Measurements from ENCODE around the gene PIK3CG.

PIK3CG gene

GRCh38 chr7:106819546-106819945 is 45.5 kb upstream of the PIK3CG start:
- H3K9ac ChIP-seq (ENCODE audit: low read length): no peak overlapping the region
- H3K9me3 ChIP-seq (ENCODE audit: low read length): no peaks in the 10 kb centered on the region
- no peaks in the 10 kb centered on the region for H3K36me3 ChIP-seq (ENCODE audit: insufficient read depth, low read length)
- no peaks in the 10 kb centered on the region; the same call in 1 of the 2 replicates for H3K27me3 ChIP-seq (ENCODE audit: insufficient read depth, low read length)
- H3K79me2 ChIP-seq (ENCODE audit: insufficient read depth, low read length): no peaks in the 10 kb centered on the region
- H3K9me2 ChIP-seq (ENCODE audit: low read depth, low read length): no peaks in the 10 kb centered on the region
- no peaks in the 10 kb centered on the region for H3F3A ChIP-seq (ENCODE audit: insufficient read depth, low read length)
- H2AFZ ChIP-seq (ENCODE audit: low read length): no peak overlapping the region
- no peak overlapping the region for H3K27ac ChIP-seq (ENCODE audit: low read depth, low read length, poor library complexity, severe bottlenecking)
- no peak overlapping the region for H3K4me2 ChIP-seq (ENCODE audit: low read length)
- no peak for TF ChIP-seq EZH2 (IDR thresholded peaks at IDR 0.05; ENCODE audit: borderline replicate concordance, low read length)
- no peak for TF ChIP-seq CTCF (IDR thresholded peaks at IDR 0.05; ENCODE audit: low read length)
- H4K20me1 ChIP-seq (ENCODE audit: insufficient read depth, low read length): no peaks in the 10 kb centered on the region
- H3K4me3 ChIP-seq (ENCODE audit: low read depth, low read length, poor library complexity, severe bottlenecking): no peak overlapping the region
- H3K4me1 ChIP-seq (ENCODE audit: insufficient read depth, low read length, severe bottlenecking): no peaks in the 10 kb centered on the region

GRCh38 chr7:106820321-106821217 is 44.5 kb upstream of the PIK3CG start:
- no peak overlapping the region for H3K27ac ChIP-seq (ENCODE audit: low read depth, low read length, poor library complexity, severe bottlenecking)
- no peak overlapping the region for H2AFZ ChIP-seq (ENCODE audit: low read length)
- no peaks in the 10 kb centered on the region for H3K9me2 ChIP-seq (ENCODE audit: low read depth, low read length)
- TF ChIP-seq EZH2 (IDR thresholded peaks at IDR 0.05; ENCODE audit: borderline replicate concordance, low read length) (no peak), CTCF (IDR thresholded peaks at IDR 0.05; ENCODE audit: low read length) (no peak)
- H3K9me3 ChIP-seq (ENCODE audit: low read length): no peaks in the 10 kb centered on the region
- H3K4me1 ChIP-seq (ENCODE audit: insufficient read depth, low read length, severe bottlenecking): no peaks in the 10 kb centered on the region
- H3K9ac ChIP-seq (ENCODE audit: low read length): no peak overlapping the region
- H3K36me3 ChIP-seq (ENCODE audit: insufficient read depth, low read length): no peaks in the 10 kb centered on the region
- no peaks in the 10 kb centered on the region for H3F3A ChIP-seq (ENCODE audit: insufficient read depth, low read length)
- H3K4me3 ChIP-seq (ENCODE audit: low read depth, low read length, poor library complexity, severe bottlenecking): no peak overlapping the region
- no peaks in the 10 kb centered on the region for H3K27me3 ChIP-seq (ENCODE audit: insufficient read depth, low read length)
- H3K4me2 ChIP-seq (ENCODE audit: low read length): no peak overlapping the region
- H3K79me2 ChIP-seq (ENCODE audit: insufficient read depth, low read length): no peaks in the 10 kb centered on the region
- no peaks in the 10 kb centered on the region for H4K20me1 ChIP-seq (ENCODE audit: insufficient read depth, low read length)

GRCh38 chr7:106823631-106824030 is 41.5 kb upstream of the PIK3CG start:
- TF ChIP-seq CTCF (IDR thresholded peaks at IDR 0.05; ENCODE audit: low read length) (no peak), EZH2 (IDR thresholded peaks at IDR 0.05; ENCODE audit: borderline replicate concordance, low read length) (no peak)
- H3K4me1 ChIP-seq (ENCODE audit: insufficient read depth, low read length, severe bottlenecking): no peaks in the 10 kb centered on the region
- no peaks in the 10 kb centered on the region for H3F3A ChIP-seq (ENCODE audit: insufficient read depth, low read length)
- no peak overlapping the region for H3K4me2 ChIP-seq (ENCODE audit: low read length)
- no peaks in the 10 kb centered on the region for H4K20me1 ChIP-seq (ENCODE audit: insufficient read depth, low read length)
- no peak overlapping the region for H3K4me3 ChIP-seq (ENCODE audit: low read depth, low read length, poor library complexity, severe bottlenecking)
- no peak overlapping the region for H2AFZ ChIP-seq (ENCODE audit: low read length)
- H3K27ac ChIP-seq (ENCODE audit: low read depth, low read length, poor library complexity, severe bottlenecking): no peak overlapping the region
- H3K79me2 ChIP-seq (ENCODE audit: insufficient read depth, low read length): no peaks in the 10 kb centered on the region
- H3K9me2 ChIP-seq (ENCODE audit: low read depth, low read length): no peaks in the 10 kb centered on the region
- H3K27me3 ChIP-seq (ENCODE audit: insufficient read depth, low read length): no peaks in the 10 kb centered on the region
- no peak overlapping the region for H3K9ac ChIP-seq (ENCODE audit: low read length)
- no peaks in the 10 kb centered on the region for H3K36me3 ChIP-seq (ENCODE audit: insufficient read depth, low read length)
- H3K9me3 ChIP-seq (ENCODE audit: low read length): no peaks in the 10 kb centered on the region
